ENCODE results near the gene ASPDH.
"Not testable (repeated sequence)": the region's sequence is repeated elsewhere in the genome, so short reads cannot be mapped to it uniquely, and the experiment has no call there.

Gene ASPDH

DNA sequence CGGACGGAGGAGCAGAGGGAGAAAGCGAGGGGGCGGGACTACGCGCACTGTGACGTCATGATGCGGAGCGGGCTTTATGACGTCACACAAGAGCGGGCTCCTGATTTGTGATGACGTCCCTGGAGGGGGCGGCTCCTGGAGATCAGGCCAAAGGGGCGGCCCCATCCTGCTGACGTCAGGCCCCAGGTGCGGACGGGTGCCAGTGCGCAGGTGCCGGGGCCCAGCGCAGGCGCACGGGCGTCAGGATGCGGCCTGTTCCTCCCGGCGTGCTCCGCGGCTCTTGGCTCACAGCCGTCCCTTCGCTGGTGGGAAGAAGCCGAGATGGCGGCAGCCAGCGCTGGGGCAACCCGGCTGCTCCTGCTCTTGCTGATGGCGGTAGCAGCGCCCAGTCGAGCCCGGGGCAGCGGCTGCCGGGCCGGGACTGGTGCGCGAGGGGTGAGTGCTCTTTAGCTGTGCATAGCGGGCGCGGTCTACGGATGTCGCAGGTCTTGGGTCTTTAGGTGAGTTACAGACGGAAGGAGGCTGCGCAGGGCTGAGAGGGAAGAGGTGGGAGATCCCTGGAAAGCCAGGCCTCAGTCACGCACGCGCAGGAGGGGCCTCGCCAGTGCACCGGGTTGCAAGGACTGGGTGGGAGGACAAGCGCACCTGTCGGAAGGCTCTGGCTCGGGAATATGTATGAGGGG is 37.3 kb downstream of the ASPDH start, which contains the start of the genes EMC10 and GARIN5A:
EMC10 (plus strand) TSS at position 284 of the 683 bp plus-strand sequence; CDS start at position 322, 38 bp downstream.
GARIN5A (minus strand) TSS at position 625 of the 683 bp plus-strand sequence; CDS start at position 165, 460 bp downstream.
- DNase-seq, result peak; percentile 51 to 85

DNA sequence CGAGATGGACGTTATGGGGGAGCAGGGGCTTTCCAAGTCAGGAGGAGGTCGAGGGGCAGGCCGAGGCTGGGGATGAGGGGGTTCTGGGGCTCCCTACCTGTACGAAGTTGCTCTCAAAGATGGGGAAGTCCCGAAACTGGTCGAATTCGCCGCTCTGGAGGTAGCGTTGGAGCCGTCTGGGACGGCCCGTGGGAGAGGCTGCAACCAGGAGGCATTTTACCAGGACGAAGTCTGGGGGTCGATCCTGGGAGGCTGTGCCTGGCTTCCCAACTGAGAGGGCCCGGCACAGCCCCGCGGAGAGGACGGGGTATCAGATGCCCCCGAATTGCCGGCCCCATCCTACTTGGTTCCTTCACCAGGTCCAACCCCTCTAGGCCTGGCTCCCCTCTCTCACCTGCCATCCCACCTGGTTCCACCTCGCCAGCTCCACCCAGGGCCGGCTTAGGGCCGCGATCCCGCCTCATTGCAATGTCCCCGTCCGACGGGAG is 37.9 kb downstream of the ASPDH start:
- DNase-seq, result no peak

DNA sequence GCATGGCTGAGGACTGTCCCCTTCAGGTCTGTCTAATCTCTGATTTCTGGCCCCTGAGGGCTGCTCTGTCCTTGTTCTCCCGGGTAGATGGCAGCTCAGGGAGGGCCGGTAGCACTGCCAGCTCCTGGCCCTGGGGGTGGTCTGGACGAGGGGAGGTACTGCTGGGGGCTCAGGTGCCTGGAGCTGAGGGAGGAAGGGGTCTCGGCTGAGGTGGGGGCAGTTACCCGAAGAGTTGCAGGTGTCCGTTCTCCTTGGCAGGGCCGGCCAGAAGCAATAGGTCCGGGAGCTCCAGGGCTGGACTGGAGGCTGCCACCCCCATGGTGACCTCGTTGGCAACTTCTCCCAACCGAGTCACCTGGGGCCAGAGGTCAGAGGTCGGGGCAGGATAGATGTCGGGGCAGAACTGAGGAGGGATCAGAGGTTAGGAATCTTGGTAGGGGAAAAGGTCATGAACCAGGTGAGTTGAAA is 38.6 kb downstream of the ASPDH start:
- no peak for DNase-seq

DNA sequence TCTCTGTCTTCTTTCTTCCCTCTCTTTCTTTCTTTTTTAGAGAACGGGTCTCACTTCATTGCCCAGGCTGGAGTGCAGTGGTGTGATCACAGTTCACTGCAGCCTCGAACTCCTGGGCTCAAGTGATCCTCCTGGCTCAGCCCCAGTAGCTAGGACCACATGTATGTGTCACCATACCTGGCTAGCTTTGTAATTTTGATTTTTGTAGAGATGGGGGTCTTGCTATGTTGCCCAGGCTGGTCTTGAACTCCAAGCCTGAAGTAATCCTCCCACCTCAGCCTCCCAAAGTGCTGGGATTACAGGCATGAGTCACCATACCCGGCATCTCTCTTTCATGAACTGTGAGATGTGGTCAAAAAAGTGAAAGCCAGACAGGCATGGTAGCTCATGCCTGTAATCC is 40.4 kb downstream of the ASPDH start:
- DNase-seq, result not testable (repeated sequence)

DNA sequence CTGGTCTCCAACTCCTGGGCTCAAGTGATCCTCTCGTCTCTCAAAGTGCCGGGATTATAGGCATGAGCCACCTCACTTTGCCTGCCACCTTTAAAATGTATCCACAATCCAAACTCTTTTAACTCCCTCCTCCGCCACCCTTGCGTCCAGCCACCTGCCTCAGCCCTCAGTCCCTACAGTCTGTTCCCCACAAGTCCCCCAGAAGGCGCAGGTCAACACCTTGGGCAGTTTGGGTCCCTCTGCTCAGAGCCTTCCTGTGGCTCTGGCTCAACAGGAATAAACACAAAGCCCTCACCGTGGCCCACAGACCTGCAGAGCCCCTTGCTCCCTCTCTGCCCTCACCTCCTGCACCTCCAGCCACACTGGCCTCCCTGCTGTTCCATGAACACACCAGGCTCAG is 44.9 kb downstream of the ASPDH start:
- DNase-seq, result no peak

DNA sequence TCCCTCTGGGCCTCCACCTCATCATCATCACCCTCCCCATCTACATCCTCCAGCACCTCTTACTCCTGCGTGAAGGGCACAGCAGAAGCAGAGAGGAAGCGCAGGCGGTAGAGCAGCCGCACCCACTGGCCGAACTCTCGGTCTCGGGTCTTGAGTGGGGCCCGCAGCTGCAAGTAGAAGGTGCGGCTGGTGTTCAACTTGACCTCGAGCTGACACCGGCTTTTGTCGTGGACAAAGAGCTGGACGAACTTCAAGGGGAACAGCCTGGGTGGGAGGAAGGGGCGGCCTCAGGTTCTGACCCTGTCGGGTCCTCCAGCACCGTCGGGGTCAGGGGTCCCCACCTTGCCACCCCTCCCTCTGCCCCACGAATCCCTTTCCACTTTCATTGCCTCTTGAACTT is 46.1 kb downstream of the ASPDH start:
- no peak for DNase-seq

DNA sequence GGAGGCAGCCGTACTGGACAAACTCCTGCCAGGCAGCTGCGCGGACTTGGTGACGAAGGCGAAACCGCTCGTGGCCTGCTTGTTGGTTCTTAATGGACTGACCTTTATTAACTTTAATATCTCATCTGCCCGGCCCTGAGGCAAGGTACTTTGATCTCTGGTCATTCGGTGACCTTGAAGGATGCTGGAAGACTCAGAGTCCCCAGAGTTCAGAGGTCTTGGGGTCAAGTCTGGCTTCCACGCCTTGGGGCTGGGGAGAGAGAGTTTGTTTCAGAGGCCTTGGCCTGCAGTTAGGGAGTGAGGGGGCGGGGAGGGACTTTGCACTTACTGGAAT is 47.0 kb downstream of the ASPDH start:
- no peak for DNase-seq

DNA sequence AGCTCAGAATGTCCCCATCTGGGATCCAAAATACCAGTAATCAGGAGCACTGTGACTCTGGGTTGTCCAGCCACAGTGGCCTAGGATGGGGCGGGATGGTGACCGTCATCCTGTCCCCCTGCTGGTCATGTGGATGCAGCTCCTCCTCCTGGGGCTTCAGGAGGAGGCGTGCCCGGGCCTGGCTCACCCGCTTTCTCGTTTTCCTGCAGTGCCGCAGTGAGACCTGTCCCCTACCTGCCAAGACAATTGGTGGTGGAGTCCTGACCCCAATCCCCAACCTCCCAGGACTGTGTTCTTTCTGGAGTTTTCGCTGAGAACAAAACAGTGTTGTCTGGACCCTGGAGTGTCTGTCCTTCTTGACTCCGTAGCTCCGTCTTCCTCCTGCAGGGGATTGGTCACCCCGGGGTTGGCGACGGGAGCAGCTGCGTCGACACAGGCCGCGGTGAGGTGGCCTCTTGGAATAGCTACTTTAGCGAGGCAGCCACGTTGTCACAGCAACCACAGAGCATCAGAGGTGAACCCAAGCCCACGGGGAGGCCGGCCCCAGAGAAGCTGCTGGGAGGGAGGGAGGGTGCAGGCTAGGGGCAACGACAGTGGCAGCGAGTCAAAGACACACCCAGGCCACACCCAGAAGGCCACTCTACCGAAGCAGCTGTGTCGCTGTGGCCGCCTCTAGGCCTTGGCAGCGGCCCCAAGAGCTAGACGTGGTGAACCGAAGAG is 47.6 kb downstream of the ASPDH start:
- DNase-seq, result no peak

DNA sequence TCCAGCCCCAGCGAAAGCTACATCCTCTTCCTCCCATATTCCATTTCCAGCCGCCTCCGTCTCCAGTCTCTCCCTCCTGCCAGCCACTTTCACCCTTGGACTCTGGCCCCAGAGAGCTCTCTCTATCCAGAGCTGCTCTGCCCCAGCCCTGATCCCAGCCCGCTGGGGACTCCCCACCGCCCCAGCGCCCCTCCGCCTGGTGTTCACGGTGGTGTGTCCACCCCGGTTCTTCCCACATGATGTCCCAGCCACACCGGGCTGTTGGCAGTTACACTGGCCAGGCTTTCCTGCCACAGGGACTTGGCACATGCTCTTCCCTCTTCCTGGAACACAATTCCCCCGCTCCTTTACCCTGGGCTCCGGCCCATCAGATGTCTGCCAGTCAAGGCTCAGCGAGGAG is 48.7 kb downstream of the ASPDH start:
- no peak for DNase-seq

DNA sequence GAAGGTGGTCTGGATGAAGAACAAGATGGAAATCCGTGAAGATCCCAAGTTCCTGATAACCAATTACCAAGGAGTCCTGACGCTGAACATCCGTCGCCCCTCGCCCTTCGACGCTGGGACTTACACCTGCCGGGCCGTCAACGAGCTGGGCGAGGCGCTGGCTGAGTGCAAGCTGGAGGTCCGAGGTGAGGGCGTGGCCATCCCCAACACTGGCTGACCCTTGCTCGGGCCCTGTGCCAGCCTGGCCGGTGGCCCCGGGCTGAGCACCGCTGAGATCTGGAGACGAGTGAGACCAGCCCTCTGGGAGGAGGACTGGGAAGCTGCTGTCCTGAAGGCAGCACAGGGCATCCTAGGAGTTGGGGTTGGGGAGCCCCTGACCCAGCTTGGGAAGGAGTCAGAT is 49.4 kb downstream of the ASPDH start:
- DNase-seq, result no peak

DNA sequence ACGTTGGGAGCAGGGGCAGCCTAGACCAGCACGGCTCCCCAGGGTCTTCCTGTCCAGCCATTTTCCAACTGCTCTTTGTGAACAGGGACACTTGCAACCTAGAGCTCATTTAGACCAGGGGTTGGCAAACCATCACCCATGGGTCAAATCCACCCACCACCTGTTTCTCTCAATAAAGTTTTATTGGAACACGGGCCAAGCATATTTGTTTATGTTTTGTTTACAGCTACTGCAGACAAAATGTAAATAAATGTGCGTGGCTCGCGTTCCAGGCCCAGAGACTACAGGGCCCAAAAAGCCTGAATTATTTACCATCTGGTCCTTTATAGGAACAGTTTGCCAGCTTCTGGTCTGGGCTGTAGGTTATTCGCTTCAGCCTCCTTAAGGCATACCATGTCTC is 50.7 kb downstream of the ASPDH start:
- DNase-seq, result no peak
